Suprapubic skin (tissue), 4 donors: ENCODE data around the gene TMEM248. TPM values are rescaled to one million over a fixed set of nuclear protein-coding genes. Genes with fewer than 3 reads are reported as not detected.
"Not testable (repeated sequence)": the region's sequence is repeated elsewhere in the genome, so short reads cannot be mapped to it uniquely, and the experiment has no call there.

Experiments used
- DNase-seq, 2 donors: peaks; one replicate each; pipeline ENCODE4 v3.0.0-alpha.2; 2019; ENCODE audit warnings: low spot score in 2 of 2
- H3K27ac ChIP-seq: fragments of 200-600 bp; sonication (generic); one replicate; pipeline ENCODE4 v1.5.1; 2019
- H3K27me3 ChIP-seq: fragments of 200-600 bp; sonication (generic); one replicate; pipeline ENCODE4 v1.5.1; 2019
- H3K36me3 ChIP-seq: fragments of 200-600 bp; sonication (generic); one replicate; pipeline ENCODE4 v1.5.1; 2019
- H3K4me1 ChIP-seq: fragments of 200-600 bp; sonication (generic); one replicate; pipeline ENCODE4 v1.5.1; 2019
- H3K4me3 ChIP-seq: fragments of 200-600 bp; sonication (generic); one replicate; pipeline ENCODE4 v1.5.1; 2019; ENCODE audit warnings: mild to moderate bottlenecking
- H3K9me3 ChIP-seq: fragments of 200-600 bp; sonication (generic); one replicate; pipeline ENCODE4 v1.5.1; 2019
- EP300 ChIP-seq: sonication (generic); formaldehyde crosslinking; IDR thresholded peaks from one replicate; pipeline ENCODE4 v1.6.1; 2017; ENCODE audit warnings: antibody characterized with exemption
- POLR2A ChIP-seq, 2 donors: fragments of 450-650 bp; IDR thresholded peaks; one replicate each; pipeline ENCODE4 v1.6.1; 2017; ENCODE audit warnings: antibody characterized with exemption in 2 of 2, mild to moderate bottlenecking in 2 of 2, moderate library complexity in 2 of 2
- POLR2AphosphoS5 ChIP-seq, 3 donors: sonication (generic); formaldehyde crosslinking; IDR thresholded peaks; one replicate each; pipeline ENCODE4 v1.6.1; 2017; ENCODE audit warnings: antibody characterized with exemption in 3 of 3
- WGBS: methylation state at CpG from one replicate; pipeline ENCODE4 v1.1.5; 2018; 5-methylcytosine and 5-hydroxymethylcytosine counted together
- total RNA-seq, 4 donors: library from RNA; depleted of rRNA; stranded (reverse); fragments of >200 nt; gene quantifications; one replicate each; pipeline ENCODE4 v1.1.0, GENCODE V29; 2016
- TF ChIP-seq, protein P1 (sequence below), 2 donors: fragments of 200-600 bp in 1 of 2; fragments of 450-650 bp in 1 of 2; sonication (generic) in 1 of 2; IDR thresholded peaks; one replicate each; pipeline ENCODE4 v1.5.1; 2016 to 2019; ENCODE audit warnings: antibody characterized with exemption in 2 of 2, mild to moderate bottlenecking in 1 of 2, moderate library complexity in 1 of 2

The TMEM248 gene
- total RNA-seq, 4 donors from 2014 or later = 80.6 to 99.2 (median 91.0) TPM

DNA sequence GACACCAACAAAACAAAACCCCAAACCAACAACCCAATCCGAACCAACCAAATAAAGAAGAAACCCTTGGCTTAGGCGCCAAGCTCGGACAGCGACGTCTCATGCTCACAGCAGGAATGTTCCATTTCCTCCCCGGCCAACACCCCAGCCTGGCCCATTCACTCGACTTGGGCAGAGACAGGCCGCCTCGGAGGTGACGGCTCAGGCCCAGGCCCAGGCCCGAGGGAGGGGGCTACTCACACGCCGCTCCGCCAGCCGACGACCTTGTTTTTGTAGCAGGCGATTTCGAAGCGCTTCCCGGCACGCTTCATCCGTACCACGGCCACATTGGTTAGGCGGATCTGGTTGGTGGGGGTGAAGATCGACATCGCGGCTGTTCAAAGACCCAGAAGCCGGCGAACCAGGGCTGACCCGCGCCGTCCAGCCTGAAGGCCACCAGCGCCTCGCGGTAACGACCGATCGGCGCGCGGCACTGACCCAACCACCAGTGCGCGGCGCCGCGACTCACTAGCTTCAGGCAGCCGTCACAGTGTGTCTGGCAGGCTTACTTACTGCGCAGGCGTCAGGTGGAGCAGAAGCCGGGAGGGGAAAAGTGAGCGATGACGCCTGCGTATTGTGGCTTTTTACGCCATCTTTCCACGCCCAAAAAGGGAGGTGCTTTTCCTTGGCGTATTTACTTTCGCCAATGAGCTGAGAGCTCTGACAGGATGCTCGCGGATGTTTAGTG is 74.2 kb downstream of the TMEM248 start, which contains the start of gene SBDS:
Gene SBDS, minus strand, starts transcription at position 537 of the 727 bp plus-strand sequence. Its CDS starts 169 bp downstream, at position 368.
- TF ChIP-seq POLR2A (IDR thresholded peaks at IDR 0.05) (peak; percentile 96 to 99), POLR2AphosphoS5 (IDR thresholded peaks at IDR 0.05) (peak; percentile 26 to 61 (median 60))
- H3K36me3 ChIP-seq = peaks cover 35% of the 10 kb centered on the region
- peak within 1 kb of the TSS; percentile 93 for H3K4me3 ChIP-seq
- H3K4me1 ChIP-seq = peaks cover 26% of the 10 kb centered on the region
- H3K9me3 ChIP-seq, H3K27me3 ChIP-seq: not testable (repeated sequence)
- under 1% methylated on average over 33 of the region's 59 CpGs for WGBS
- H3K27ac ChIP-seq = peak within 1 kb of the TSS; percentile 100
- peak; percentile 96 for DNase-seq

DNA sequence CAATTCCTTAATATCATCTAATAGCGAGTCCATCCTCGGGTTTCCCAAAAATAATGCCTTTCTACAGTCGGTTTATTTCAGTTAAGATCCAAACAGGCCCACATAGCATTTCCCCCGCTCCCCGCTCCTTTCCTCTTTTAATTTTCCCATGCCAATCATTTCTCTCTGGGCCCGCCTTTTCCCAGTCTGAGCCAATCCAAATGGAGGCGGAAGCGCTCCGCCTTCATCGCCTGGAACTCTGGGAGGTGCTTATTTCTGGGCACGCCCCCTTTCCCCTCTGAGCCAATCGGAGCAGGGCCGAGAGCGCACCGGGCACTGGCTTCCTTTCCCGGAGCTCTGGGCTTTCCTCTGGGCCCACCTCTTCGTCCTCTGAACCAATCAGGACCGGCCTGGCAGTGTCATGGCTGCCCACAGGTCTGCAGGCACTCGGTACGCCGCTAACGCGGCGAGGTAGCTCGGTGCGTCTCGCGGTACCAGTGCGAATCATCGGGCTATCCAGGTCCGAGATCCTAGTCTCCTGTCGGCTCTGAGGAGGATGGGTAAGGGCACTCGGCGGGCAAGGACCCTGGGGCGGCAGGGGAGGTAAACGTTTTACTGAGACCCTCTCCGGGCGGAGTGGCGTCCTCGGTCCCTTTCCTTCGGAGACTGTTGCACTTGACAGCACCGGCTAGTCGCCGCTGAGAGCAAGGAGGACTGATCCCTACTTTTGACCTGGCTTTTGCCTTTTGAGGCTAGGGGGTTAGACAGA is 75.6 kb downstream of the TMEM248 start, which contains the start of gene TYW1:
Gene TYW1, plus strand, starts transcription at position 390 of the 748 bp plus-strand sequence. Its CDS starts 146 bp downstream, at position 536.
- peak; percentile 99 for DNase-seq
- H3K9me3 ChIP-seq, H3K27me3 ChIP-seq: not testable (repeated sequence)
- TF ChIP-seq POLR2AphosphoS5 (IDR thresholded peaks at IDR 0.05) = peak in 1 of 3 donors; percentile 13
- H3K4me3 ChIP-seq = peak within 1 kb of the TSS; percentile 93
- peaks cover 21% of the 10 kb centered on the region for H3K36me3 ChIP-seq
- 0% methylated on average over 28 of the region's 44 CpGs for WGBS
- peak within 1 kb of the TSS; percentile 100 for H3K27ac ChIP-seq
- peaks cover 29% of the 10 kb centered on the region for H3K4me1 ChIP-seq

DNA sequence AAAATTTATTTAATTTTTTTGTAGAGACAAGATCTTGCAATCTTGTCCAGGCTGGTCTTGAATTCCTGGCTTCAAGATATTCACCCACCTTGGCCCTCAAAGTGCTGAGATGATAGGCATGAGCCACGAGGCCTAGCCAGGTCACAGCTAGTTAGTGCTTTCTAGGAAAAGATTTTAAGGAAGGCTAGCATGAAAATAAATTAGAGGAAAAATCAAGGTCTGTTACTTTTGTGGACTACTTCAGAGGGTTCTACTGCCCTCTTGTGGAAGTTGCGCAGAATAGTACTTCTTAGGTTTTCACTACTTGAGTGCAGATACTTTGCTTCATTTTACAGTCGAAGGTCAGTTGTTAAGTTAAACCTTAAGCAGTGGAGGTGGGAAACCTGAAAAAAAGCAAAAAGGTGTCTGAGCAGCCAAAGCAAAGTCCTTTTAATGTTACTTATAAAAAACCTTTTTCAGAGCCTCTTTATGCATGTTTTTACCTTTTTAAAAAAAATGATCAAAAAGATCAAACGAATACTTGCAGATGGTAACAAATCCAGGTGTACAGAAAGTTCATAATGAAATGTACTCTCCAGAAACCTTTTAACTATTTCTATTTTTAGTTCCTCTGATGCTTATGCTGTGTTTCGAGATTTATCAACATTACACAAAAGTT is 79.7 kb downstream of the TMEM248 start:
- TF ChIP-seq, protein P1, sequence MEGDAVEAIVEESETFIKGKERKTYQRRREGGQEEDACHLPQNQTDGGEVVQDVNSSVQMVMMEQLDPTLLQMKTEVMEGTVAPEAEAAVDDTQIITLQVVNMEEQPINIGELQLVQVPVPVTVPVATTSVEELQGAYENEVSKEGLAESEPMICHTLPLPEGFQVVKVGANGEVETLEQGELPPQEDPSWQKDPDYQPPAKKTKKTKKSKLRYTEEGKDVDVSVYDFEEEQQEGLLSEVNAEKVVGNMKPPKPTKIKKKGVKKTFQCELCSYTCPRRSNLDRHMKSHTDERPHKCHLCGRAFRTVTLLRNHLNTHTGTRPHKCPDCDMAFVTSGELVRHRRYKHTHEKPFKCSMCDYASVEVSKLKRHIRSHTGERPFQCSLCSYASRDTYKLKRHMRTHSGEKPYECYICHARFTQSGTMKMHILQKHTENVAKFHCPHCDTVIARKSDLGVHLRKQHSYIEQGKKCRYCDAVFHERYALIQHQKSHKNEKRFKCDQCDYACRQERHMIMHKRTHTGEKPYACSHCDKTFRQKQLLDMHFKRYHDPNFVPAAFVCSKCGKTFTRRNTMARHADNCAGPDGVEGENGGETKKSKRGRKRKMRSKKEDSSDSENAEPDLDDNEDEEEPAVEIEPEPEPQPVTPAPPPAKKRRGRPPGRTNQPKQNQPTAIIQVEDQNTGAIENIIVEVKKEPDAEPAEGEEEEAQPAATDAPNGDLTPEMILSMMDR (IDR thresholded peaks at IDR 0.05) = peak in 1 of 2 donors; percentile 37
- not testable (repeated sequence) for H3K36me3 ChIP-seq, H3K9me3 ChIP-seq, H3K4me3 ChIP-seq, H3K27me3 ChIP-seq, H3K27ac ChIP-seq, DNase-seq
- peaks cover 13% of the 10 kb centered on the region for H3K4me1 ChIP-seq
- WGBS = 47% methylated on average over 4 of the region's 5 CpGs

DNA sequence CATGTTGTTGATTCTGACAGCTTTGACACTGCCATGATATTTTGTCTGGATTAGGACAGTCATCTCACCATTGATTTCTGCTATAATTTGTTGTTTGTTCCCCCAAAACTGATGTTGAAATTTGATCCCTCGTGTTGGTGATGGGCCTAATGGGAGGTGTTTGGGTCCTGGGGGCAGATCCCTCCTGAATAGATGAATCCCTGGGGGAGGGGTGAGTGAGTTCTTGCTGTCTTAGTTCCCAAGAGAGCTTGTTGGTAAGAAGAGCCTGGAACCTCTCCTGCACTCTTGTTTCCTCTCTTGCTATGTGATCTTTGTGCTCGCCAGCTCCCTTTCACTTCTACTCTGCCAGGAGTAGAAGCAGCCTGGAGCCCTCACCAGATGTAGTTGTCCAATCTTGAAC is 83.1 kb downstream of the TMEM248 start:
- not testable (repeated sequence) for H3K4me1 ChIP-seq, H3K9me3 ChIP-seq, H3K27ac ChIP-seq, DNase-seq, H3K4me3 ChIP-seq, H3K27me3 ChIP-seq
- peaks cover 30% of the 10 kb centered on the region for H3K36me3 ChIP-seq
- 83% methylated on average over 2 of the region's 2 CpGs for WGBS

DNA sequence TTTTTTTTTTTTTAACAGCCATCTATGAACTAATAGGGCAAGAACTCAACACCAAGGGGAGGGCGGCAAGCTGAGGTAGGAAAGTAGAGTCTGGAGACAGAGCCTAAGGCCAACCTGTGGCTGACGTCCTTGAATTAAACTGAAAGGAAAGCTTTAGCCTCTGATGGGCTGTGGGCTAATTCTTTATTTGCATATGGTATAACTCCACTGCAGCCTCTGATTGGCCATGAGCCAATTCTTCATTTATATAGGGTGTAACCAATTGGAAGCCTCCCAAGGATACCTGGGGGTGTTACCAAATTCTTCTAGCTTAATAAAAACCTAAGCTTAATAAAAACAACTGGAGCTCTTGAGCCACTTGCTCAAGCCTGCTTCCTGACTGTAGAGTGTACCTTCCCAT is 85.9 kb downstream of the TMEM248 start:
- 60% methylated on average over 2 of the region's 2 CpGs for WGBS
- no peak for DNase-seq
- Histone ChIP-seq H3K27ac (no peak overlapping the region), H3K27me3 (no peaks in the 10 kb centered on the region), H3K36me3 (peaks cover 57% of the 10 kb centered on the region), H3K9me3 (no peaks in the 10 kb centered on the region), H3K4me3 (no peak overlapping the region), H3K4me1 (no peaks in the 10 kb centered on the region)
- TF ChIP-seq POLR2A (IDR thresholded peaks at IDR 0.05) = no peak
- TF ChIP-seq POLR2AphosphoS5 (IDR thresholded peaks at IDR 0.05) = no peak
- TF ChIP-seq, protein P1 (IDR thresholded peaks at IDR 0.05) = no peak
- TF ChIP-seq EP300 = no peak

Other genes with a start within 250 kb of the TMEM248 start
- gene RABGEF1, start 180.5 kb upstream of the TMEM248 start, total RNA-seq = 10 to 100 TPM; 37.2 to 72.4 (median 43.8) TPM
- 10 to 100 TPM; 68.4 to 98.9 (median 85.0) TPM for gene SBDS, start 74.4 kb downstream of the TMEM248 start, total RNA-seq
- gene TYW1, start 75.6 kb downstream of the TMEM248 start, total RNA-seq = 10 to 100 TPM; 14.4 to 39.2 (median 19.9) TPM